Measurements from ENCODE around the gene SGMS1. TPM values are rescaled to one million over a fixed set of nuclear protein-coding genes. Genes with fewer than 3 reads are reported as not detected.

Gene SGMS1
- total RNA-seq, 1 donor from 2014 or later = 25.0 TPM

GRCh38 chr10:50362547-50363125 lies 261.1 kb downstream of the SGMS1 start:
- H3K27ac Mint-ChIP-seq = peak overlapping the region; percentile 5
- H3K9me3 Mint-ChIP-seq (ENCODE audit: low read depth) = peaks cover 5% of the 10 kb centered on the region
- no peaks in the 10 kb centered on the region for H3K27me3 Mint-ChIP-seq

GRCh38 chr10:50361946-50362345 lies 261.8 kb downstream of the SGMS1 start:
- H3K27ac Mint-ChIP-seq = no peak overlapping the region
- H3K4me1 Mint-ChIP-seq (ENCODE audit: low read depth) = peaks cover 8% of the 10 kb centered on the region
- DNase-seq (ENCODE audit: low spot score, unreplicated experiment) = no peak
- TF ChIP-seq CTCF (IDR thresholded peaks at IDR 0.05; ENCODE audit: unreplicated experiment) = no peak
- no peak overlapping the region for H3K4me3 Mint-ChIP-seq (ENCODE audit: low read depth)
- H3K36me3 Mint-ChIP-seq (ENCODE audit: insufficient read depth) = peaks cover 7% of the 10 kb centered on the region
- H3K27me3 Mint-ChIP-seq = no peaks in the 10 kb centered on the region
- peaks cover 5% of the 10 kb centered on the region for H3K9me3 Mint-ChIP-seq (ENCODE audit: low read depth)

More at GRCh38 chr10:50362547-50363125, 261.1 kb downstream of the SGMS1 start:
- DNase-seq (ENCODE audit: low spot score, unreplicated experiment) = no peak
- Mint-ChIP-seq H3K36me3 (ENCODE audit: insufficient read depth) (peaks cover 8% of the 10 kb centered on the region), H3K4me1 (ENCODE audit: low read depth) (peaks cover 8% of the 10 kb centered on the region), H3K4me3 (ENCODE audit: low read depth) (no peak overlapping the region)
- TF ChIP-seq CTCF (IDR thresholded peaks at IDR 0.05; ENCODE audit: unreplicated experiment) = no peak

GRCh38 chr10:50360077-50360850 lies 263.5 kb downstream of the SGMS1 start:
- Mint-ChIP-seq H3K27ac (no peak overlapping the region), H3K4me3 (ENCODE audit: low read depth) (no peak overlapping the region), H3K27me3 (no peaks in the 10 kb centered on the region)

GRCh38 chr10:50358925-50359687 lies 264.6 kb downstream of the SGMS1 start:
- Mint-ChIP-seq H3K27me3 (no peaks in the 10 kb centered on the region), H3K9me3 (ENCODE audit: low read depth) (peaks cover 6% of the 10 kb centered on the region)

More at GRCh38 chr10:50360077-50360850, 263.5 kb downstream of the SGMS1 start:
- Mint-ChIP-seq H3K9me3 (ENCODE audit: low read depth) (peaks cover under 1% of the 10 kb centered on the region), H3K36me3 (ENCODE audit: insufficient read depth) (peaks cover 5% of the 10 kb centered on the region), H3K4me1 (ENCODE audit: low read depth) (peaks cover 8% of the 10 kb centered on the region)
- DNase-seq (ENCODE audit: low spot score, unreplicated experiment) = no peak
- no peak for TF ChIP-seq CTCF (IDR thresholded peaks at IDR 0.05; ENCODE audit: unreplicated experiment)

More at GRCh38 chr10:50358925-50359687, 264.6 kb downstream of the SGMS1 start:
- Mint-ChIP-seq H3K27ac (no peak overlapping the region), H3K4me3 (ENCODE audit: low read depth) (no peak overlapping the region), H3K4me1 (ENCODE audit: low read depth) (peaks cover 8% of the 10 kb centered on the region), H3K36me3 (ENCODE audit: insufficient read depth) (peaks cover 11% of the 10 kb centered on the region)
- TF ChIP-seq CTCF (IDR thresholded peaks at IDR 0.05; ENCODE audit: unreplicated experiment) = no peak
- DNase-seq (ENCODE audit: low spot score, unreplicated experiment) = no peak

Measured in progenitor cell of endocrine pancreas (in vitro differentiated cells).